GM20000 (cell line): Measurements from ENCODE around the gene RAB4B.
"Not testable (repeated sequence)": the region's sequence is repeated elsewhere in the genome, so short reads cannot be mapped to it uniquely, and the experiment has no call there.

ENCODE experiments used
- DNase-seq: peaks from one replicate; pipeline ENCODE4 v3.0.0; 2012; ENCODE audit warnings: low spot score
- CTCF ChIP-seq: IDR thresholded peaks from 2 replicates; pipeline ENCODE4 v1.5.1; 2012; ENCODE audit warnings: mild to moderate bottlenecking, control low read depth; ENCODE audit errors: extremely low read depth, missing control alignments

The RAB4B gene

GRCh38 chr19:40808497-40808896 lies 30.4 kb downstream of the RAB4B start:
- DNase-seq, result no peak
- no peak for TF ChIP-seq CTCF

- DNase-seq, result no peak
- no peak for TF ChIP-seq CTCF
These were observed 31.5 kb downstream of the RAB4B start for GRCh38 chr19:40809358-40810086.

- no peak for DNase-seq
- no peak for TF ChIP-seq CTCF
These were observed 32.1 kb downstream of the RAB4B start for GRCh38 chr19:40810160-40810559.

- DNase-seq, result not testable (repeated sequence)
These were observed 32.8 kb downstream of the RAB4B start for GRCh38 chr19:40810649-40811408.

- TF ChIP-seq CTCF, result no peak
- DNase-seq, result no peak
These were observed 33.7 kb downstream of the RAB4B start for GRCh38 chr19:40811478-40812341.

- not testable (repeated sequence) for DNase-seq
These were observed 34.5 kb downstream of the RAB4B start for GRCh38 chr19:40812571-40812970.

GRCh38 chr19:40813182-40813581 lies 35.1 kb downstream of the RAB4B start:
- no peak for TF ChIP-seq CTCF
- DNase-seq, result no peak

GRCh38 chr19:40815223-40815622 lies 37.2 kb downstream of the RAB4B start:
- no peak for TF ChIP-seq CTCF
- no peak for DNase-seq
